Measurements from ENCODE around the gene FAM98A.

DNA sequence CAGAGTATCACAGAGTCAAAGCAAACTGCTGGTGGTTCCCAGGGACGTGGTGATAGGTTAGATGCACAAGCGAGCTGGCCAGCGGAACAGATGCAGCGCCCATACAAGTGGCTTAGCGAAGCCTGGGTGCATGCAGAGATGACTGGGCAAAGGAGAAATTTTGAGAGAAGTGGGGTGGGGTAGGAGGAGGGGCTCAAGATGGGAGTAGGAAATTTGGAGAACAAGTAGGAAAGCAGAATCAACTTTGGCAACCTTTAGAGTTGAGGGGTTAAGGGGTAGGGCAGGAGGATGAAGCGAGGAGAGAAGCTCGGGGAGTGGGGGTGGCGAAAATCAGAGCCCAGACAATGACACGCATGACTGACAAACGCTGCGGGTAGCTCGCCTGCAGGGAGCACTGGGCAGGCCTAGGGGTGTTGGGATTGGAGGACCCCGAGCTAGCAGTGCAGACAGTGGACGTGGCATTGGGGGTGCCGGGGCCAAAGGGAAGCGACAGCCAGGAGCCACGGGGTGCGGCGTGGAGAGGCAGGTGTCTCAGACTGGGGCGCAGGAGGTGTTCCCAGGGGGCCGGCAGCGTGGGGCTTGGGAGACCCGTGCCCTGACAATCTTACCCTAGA, 431 bp downstream of the FAM98A start:
- TF ChIP-seq CTCF (IDR thresholded peaks at IDR 0.05; ENCODE audit: poor library complexity, severe bottlenecking) = no peak
- no peak for TF ChIP-seq POLR2AphosphoS5 (IDR thresholded peaks at IDR 0.05)
- no peak for TF ChIP-seq SMC3 (conservative IDR thresholded peaks at IDR 0.05; ENCODE audit: poor library complexity)
- no peak for TF ChIP-seq TAF1 (IDR thresholded peaks at IDR 0.05; ENCODE audit: low read depth)
- no peak for TF ChIP-seq RAD21 (conservative IDR thresholded peaks at IDR 0.05)
- no peak for TF ChIP-seq EZH2 (IDR thresholded peaks at IDR 0.05; ENCODE audit: borderline replicate concordance, insufficient read depth, low read length, poor library complexity, severe bottlenecking)
